HEK293 (cell line): ENCODE data around the gene AMOTL1.

Experiments
- SP2 ChIP-seq: fragments of 450-650 bp; formaldehyde crosslinking; IDR thresholded peaks from 2 replicates; pipeline ENCODE4 v1.5.1; 2016; ENCODE audit warnings: missing biosample characterization, missing genetic modification characterization
- ZBTB48 ChIP-seq: fragments of 450-650 bp; formaldehyde crosslinking; IDR thresholded peaks from 2 replicates; pipeline ENCODE4 v1.5.1; 2016; ENCODE audit warnings: missing biosample characterization, missing genetic modification characterization
- ZFP69B ChIP-seq: fragments of 450-650 bp; formaldehyde crosslinking; IDR thresholded peaks from 2 replicates; pipeline ENCODE4 v1.5.1; 2016; ENCODE audit warnings: missing biosample characterization, missing genetic modification characterization
- ZNF138 ChIP-seq: fragments of 450-650 bp; formaldehyde crosslinking; IDR thresholded peaks from 2 replicates; pipeline ENCODE4 v1.5.1; 2016; ENCODE audit warnings: missing biosample characterization, missing genetic modification characterization, borderline replicate concordance
- ZNF311 ChIP-seq: fragments of 450-650 bp; formaldehyde crosslinking; IDR thresholded peaks from 2 replicates; pipeline ENCODE4 v1.5.1; 2017; ENCODE audit warnings: missing biosample characterization, missing genetic modification characterization, borderline replicate concordance
- TF ChIP-seq, protein P1 (sequence below): fragments of 450-650 bp; formaldehyde crosslinking; IDR thresholded peaks from 2 replicates; pipeline ENCODE4 v1.5.1; 2016; ENCODE audit warnings: missing biosample characterization, missing genetic modification characterization
- TF ChIP-seq, protein P2 (sequence below): fragments of 450-650 bp; formaldehyde crosslinking; IDR thresholded peaks from 2 replicates; pipeline ENCODE4 v1.5.1; 2016; ENCODE audit warnings: missing biosample characterization, missing genetic modification characterization

DNA sequence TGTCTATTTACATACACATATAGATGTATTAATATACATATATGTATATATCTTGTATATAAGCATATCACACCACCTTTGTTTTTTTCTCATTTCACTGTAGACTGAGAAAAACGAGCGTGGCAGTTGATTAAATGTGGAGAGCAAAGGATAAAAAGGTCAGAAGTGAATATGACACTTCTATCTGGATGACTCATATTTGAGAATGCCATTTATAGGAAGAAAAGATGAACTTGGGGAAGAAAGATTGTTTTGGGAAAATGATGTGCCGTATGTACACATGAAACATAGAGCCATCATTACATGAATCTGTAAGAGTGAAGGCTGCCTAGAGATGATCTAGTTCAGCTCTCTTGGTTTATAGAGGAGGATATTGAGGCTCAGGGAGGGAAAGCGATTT lies 28.7 kb downstream of the AMOTL1 start:
- TF ChIP-seq ZNF311 (tag by site-specific recombination) (no peak), SP2 (tag by site-specific recombination) (no peak), ZBTB48 (no peak), ZNF138 (tag by site-specific recombination) (no peak), ZFP69B (tag by site-specific recombination) (no peak)
- TF ChIP-seq, protein P1, sequence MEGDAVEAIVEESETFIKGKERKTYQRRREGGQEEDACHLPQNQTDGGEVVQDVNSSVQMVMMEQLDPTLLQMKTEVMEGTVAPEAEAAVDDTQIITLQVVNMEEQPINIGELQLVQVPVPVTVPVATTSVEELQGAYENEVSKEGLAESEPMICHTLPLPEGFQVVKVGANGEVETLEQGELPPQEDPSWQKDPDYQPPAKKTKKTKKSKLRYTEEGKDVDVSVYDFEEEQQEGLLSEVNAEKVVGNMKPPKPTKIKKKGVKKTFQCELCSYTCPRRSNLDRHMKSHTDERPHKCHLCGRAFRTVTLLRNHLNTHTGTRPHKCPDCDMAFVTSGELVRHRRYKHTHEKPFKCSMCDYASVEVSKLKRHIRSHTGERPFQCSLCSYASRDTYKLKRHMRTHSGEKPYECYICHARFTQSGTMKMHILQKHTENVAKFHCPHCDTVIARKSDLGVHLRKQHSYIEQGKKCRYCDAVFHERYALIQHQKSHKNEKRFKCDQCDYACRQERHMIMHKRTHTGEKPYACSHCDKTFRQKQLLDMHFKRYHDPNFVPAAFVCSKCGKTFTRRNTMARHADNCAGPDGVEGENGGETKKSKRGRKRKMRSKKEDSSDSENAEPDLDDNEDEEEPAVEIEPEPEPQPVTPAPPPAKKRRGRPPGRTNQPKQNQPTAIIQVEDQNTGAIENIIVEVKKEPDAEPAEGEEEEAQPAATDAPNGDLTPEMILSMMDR (tag by site-specific recombination): no peak
- TF ChIP-seq, protein P2, sequence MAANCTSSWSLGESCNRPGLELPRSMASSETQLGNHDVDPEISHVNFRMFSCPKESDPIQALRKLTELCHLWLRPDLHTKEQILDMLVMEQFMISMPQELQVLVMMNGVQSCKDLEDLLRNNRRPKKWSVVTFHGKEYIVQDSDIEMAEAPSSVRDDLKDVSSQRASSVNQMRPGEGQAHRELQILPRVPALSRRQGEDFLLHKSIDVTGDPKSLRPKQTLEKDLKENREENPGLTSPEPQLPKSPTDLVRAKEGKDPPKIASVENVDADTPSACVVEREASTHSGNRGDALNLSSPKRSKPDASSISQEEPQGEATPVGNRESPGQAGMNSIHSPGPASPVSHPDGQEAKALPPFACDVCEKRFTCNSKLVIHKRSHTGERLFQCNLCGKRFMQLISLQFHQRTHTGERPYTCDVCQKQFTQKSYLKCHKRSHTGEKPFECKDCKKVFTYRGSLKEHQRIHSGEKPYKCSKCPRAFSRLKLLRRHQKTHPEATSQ (tag by site-specific recombination): no peak
